ENCODE results near the gene TMEM114.

The TMEM114 gene

GRCh38 chr16:8589900-8590688, at the start of gene TMEM114:
TMEM114 (minus strand) TSS chr16:8590511; CDS start chr16:8589838, 673 bp downstream.
- DNase-seq, result no peak

- DNase-seq, result no peak
Measured at GRCh38 chr16:8639694-8640093, 49.4 kb upstream of the TMEM114 start.

- DNase-seq, result no peak
Measured at GRCh38 chr16:8634991-8635736, 44.9 kb upstream of the TMEM114 start.

- DNase-seq, result peak; percentile 93
Measured at GRCh38 chr16:8632675-8633182, 42.4 kb upstream of the TMEM114 start.

- DNase-seq, result no peak
Measured at GRCh38 chr16:8631818-8632465, 41.6 kb upstream of the TMEM114 start.

GRCh38 chr16:8631373-8631772, 41.1 kb upstream of the TMEM114 start:
- DNase-seq, result no peak

- DNase-seq, result no peak
Measured at GRCh38 chr16:8630255-8630953, 40.1 kb upstream of the TMEM114 start.

GRCh38 chr16:8628981-8629725, 38.8 kb upstream of the TMEM114 start:
- no peak for DNase-seq

GRCh38 chr16:8627456-8627855, 37.1 kb upstream of the TMEM114 start:
- DNase-seq, result no peak

GRCh38 chr16:8626946-8627345, 36.6 kb upstream of the TMEM114 start:
- no peak for DNase-seq

- DNase-seq, result no peak
Measured at GRCh38 chr16:8625491-8626087, 35.3 kb upstream of the TMEM114 start.

- DNase-seq, result no peak
Measured at GRCh38 chr16:8623634-8624033, 33.3 kb upstream of the TMEM114 start.

GRCh38 chr16:8622315-8622656, 32.0 kb upstream of the TMEM114 start:
- DNase-seq, result no peak

GRCh38 chr16:8621572-8622314, 31.4 kb upstream of the TMEM114 start, which contains the start of gene METTL22:
METTL22 (plus strand) TSS chr16:8621698; CDS start chr16:8625666, 3,968 bp downstream.
- peak; percentile 37 for DNase-seq

GRCh38 chr16:8621222-8621571, 30.9 kb upstream of the TMEM114 start:
- no peak for DNase-seq

- DNase-seq, result no peak
Measured at GRCh38 chr16:8620535-8620934, 30.2 kb upstream of the TMEM114 start.

GRCh38 chr16:8619671-8620370, 29.5 kb upstream of the TMEM114 start:
- no peak for DNase-seq

GRCh38 chr16:8614435-8615029, 24.2 kb upstream of the TMEM114 start:
- no peak for DNase-seq

- no peak for DNase-seq
Measured at GRCh38 chr16:8611886-8612600, 21.7 kb upstream of the TMEM114 start.

All from GF-D8 (cell line).